ENCODE results near the gene GLOD4. TPM values are rescaled to one million over a fixed set of nuclear protein-coding genes. Genes with fewer than 3 reads are reported as not detected.
"Not testable (repeated sequence)": the region's sequence is repeated elsewhere in the genome, so short reads cannot be mapped to it uniquely, and the experiment has no call there.

GLOD4 gene
- total RNA-seq: 100 to 1,000 TPM in 1 of 2 donors, 10 to 100 TPM in 1; 89.3 to 103 TPM

DNA sequence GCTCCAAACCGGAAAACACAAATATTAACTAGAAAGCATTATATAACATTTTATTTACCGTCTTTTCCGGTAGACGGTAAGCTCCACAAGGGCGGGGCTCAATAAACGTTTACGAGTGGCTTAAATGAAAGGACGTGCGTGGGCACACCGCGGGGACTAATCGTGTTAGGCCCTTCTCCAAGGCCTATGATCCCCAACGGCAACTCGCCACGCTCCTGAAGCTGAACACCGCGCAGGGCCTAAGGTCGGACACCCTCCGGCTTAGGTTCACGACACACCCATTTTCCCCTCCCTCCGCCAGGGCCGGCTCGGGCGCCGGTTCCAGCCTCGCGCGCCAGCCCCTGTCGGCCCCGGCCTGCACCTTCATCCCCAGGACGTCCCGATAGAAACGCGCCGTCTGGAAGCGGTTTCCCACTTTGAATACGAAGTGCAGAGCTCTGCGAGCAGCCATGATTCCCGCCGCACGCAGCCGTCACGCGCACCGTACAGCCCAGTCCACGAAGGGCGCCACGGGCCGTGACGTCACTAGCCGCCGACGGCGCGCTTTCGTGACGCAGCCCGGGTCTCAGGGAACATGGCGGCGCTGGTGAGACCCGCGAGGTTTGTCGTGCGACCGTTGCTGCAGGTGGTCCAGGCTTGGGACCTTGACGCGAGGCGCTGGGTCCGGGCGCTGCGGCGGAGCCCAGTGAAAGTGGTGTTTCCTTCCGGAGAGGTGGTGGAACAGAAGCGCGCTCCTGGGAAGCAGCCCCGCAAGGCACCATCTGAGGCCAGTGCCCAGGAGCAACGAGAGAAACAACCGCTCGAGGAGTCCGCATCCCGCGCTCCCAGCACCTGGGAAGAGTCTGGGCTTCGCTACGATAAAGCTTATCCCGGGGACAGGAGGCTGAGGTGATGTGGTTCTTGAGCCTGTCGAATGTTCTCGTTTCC, at the start of gene GLOD4, which contains the start of gene MRM3:
Gene GLOD4, minus strand, starts transcription at position 476 of the 927 bp plus-strand sequence. Its CDS starts 25 bp downstream, at position 451.
Gene MRM3, plus strand, starts transcription at position 549 of the 927 bp plus-strand sequence. Its CDS starts 26 bp downstream, at position 575.
- H3K36me3 ChIP-seq: no peaks in the 10 kb centered on the region
- peak within 1 kb of the TSS; percentile 80 to 97 for H3K9ac ChIP-seq (ENCODE audit: low read depth in 2 of 2, low read length in 2 of 2)
- H3K4me3 ChIP-seq: peak within 1 kb of the TSS; percentile 86
- no peaks in the 10 kb centered on the region for H3K27me3 ChIP-seq
- no peaks in the 10 kb centered on the region for H3K9me3 ChIP-seq
- intact Hi-C loops (cut with DNase I): no loop called here
- peaks cover 9% of the 10 kb centered on the region for H3K4me1 ChIP-seq
- peak within 1 kb of the TSS; percentile 84 for H3K27ac ChIP-seq
- TF ChIP-seq, protein P1, sequence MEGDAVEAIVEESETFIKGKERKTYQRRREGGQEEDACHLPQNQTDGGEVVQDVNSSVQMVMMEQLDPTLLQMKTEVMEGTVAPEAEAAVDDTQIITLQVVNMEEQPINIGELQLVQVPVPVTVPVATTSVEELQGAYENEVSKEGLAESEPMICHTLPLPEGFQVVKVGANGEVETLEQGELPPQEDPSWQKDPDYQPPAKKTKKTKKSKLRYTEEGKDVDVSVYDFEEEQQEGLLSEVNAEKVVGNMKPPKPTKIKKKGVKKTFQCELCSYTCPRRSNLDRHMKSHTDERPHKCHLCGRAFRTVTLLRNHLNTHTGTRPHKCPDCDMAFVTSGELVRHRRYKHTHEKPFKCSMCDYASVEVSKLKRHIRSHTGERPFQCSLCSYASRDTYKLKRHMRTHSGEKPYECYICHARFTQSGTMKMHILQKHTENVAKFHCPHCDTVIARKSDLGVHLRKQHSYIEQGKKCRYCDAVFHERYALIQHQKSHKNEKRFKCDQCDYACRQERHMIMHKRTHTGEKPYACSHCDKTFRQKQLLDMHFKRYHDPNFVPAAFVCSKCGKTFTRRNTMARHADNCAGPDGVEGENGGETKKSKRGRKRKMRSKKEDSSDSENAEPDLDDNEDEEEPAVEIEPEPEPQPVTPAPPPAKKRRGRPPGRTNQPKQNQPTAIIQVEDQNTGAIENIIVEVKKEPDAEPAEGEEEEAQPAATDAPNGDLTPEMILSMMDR (IDR thresholded peaks at IDR 0.05): peak; percentile 22
- DNase-seq: peak; percentile 93

- no peak overlapping the region for H3K9ac ChIP-seq (ENCODE audit: low read depth in 2 of 2, low read length in 2 of 2)
- no peaks in the 10 kb centered on the region for H3K4me1 ChIP-seq
- TF ChIP-seq, protein P1 (IDR thresholded peaks at IDR 0.05): no peak
- no peaks in the 10 kb centered on the region for H3K9me3 ChIP-seq
- no peaks in the 10 kb centered on the region for H3K36me3 ChIP-seq
- H3K27me3 ChIP-seq: no peaks in the 10 kb centered on the region
- intact Hi-C loops (cut with DNase I): no loop called here
- no peak overlapping the region for H3K4me3 ChIP-seq
- H3K27ac ChIP-seq: no peak overlapping the region
- no peak for DNase-seq
Observed at GRCh38 chr17:830950-831349, 48.9 kb upstream of the GLOD4 start.

DNA sequence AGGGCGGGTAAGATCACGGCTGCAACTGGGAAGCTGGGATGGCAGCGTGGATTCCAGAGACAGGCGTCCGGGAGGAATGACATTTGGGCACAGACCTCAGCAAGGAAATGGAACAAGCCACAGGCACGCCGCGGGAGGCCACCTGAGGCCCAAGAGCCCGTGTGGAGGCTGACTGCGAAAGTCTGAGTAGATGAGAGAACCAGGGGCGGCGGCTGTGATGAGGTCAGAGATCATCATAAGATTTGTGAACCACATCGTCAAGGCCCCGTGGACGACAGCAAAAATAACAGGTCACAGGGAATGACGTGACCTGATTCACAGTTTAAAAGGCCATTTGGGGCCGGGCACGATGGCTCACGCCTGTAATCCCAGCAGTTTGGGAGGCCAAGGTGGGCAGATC, 48.3 kb upstream of the GLOD4 start:
- intact Hi-C loops (cut with DNase I): no loop called here
- DNase-seq: no peak

DNA sequence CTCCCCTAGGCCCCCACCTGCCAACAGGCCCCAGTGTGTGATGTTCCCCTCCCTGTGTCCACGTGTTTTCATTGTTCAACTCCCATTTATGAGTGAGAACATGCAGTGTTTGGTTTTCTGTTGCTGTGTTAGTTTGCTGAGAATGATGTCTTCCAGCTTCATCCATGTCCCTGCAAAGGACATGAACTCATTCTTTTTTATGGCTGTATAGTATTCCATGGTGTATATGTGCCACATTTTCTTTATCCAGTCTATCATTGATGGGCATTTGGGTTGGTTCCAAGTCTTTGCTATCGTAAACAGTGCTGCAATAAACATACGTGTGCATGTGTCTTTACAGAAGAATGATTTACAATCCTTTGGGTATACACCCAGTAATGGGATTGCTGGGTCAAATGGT, 47.5 kb upstream of the GLOD4 start:
- DNase-seq; H3K9me3 ChIP-seq; H3K4me3 ChIP-seq; H3K9ac ChIP-seq (ENCODE audit: low read depth in 2 of 2, low read length in 2 of 2); H3K36me3 ChIP-seq; H3K27ac ChIP-seq; H3K4me1 ChIP-seq; H3K27me3 ChIP-seq; intact Hi-C loops (cut with DNase I): not testable (repeated sequence)

More for the DNA sequence above, 48.3 kb upstream of the GLOD4 start:
- Histone ChIP-seq H3K4me1 (no peaks in the 10 kb centered on the region), H3K9ac (ENCODE audit: low read depth in 2 of 2, low read length in 2 of 2) (no peak overlapping the region), H3K36me3 (no peaks in the 10 kb centered on the region), H3K27ac (no peak overlapping the region), H3K4me3 (no peak overlapping the region), H3K9me3 (no peaks in the 10 kb centered on the region), H3K27me3 (no peaks in the 10 kb centered on the region)
- TF ChIP-seq, protein P1 (IDR thresholded peaks at IDR 0.05): no peak

- Histone ChIP-seq H3K9me3 (no peaks in the 10 kb centered on the region), H3K36me3 (no peaks in the 10 kb centered on the region), H3K27ac (no peak overlapping the region), H3K4me1 (no peaks in the 10 kb centered on the region), H3K4me3 (no peak overlapping the region), H3K27me3 (no peaks in the 10 kb centered on the region), H3K9ac (ENCODE audit: low read depth in 2 of 2, low read length in 2 of 2) (no peak overlapping the region)
- intact Hi-C loops (cut with DNase I): no loop called here
- no peak for DNase-seq
- TF ChIP-seq, protein P1 (IDR thresholded peaks at IDR 0.05): no peak
Observed at GRCh38 chr17:828761-829160, 46.7 kb upstream of the GLOD4 start.

GRCh38 chr17:826778-827177, 44.7 kb upstream of the GLOD4 start:
- TF ChIP-seq, protein P1 (IDR thresholded peaks at IDR 0.05): no peak
- H3K9ac ChIP-seq (ENCODE audit: low read depth in 2 of 2, low read length in 2 of 2): no peak overlapping the region
- H3K4me3 ChIP-seq: no peak overlapping the region
- no peaks in the 10 kb centered on the region for H3K36me3 ChIP-seq
- H3K4me1 ChIP-seq: no peaks in the 10 kb centered on the region
- H3K9me3 ChIP-seq: no peaks in the 10 kb centered on the region
- no peak for DNase-seq
- no peak overlapping the region for H3K27ac ChIP-seq
- intact Hi-C loops (cut with DNase I): no loop called here
- no peaks in the 10 kb centered on the region for H3K27me3 ChIP-seq
